OCI-M1 (cell line): ENCODE results near the gene ABLIM3.
"Not testable (repeated sequence)": the region's sequence is repeated elsewhere in the genome, so short reads cannot be mapped to it uniquely, and the experiment has no call there.

ENCODE experiments used
- DNase-seq: peaks from one replicate; lab custom pipeline; 2025; lab: John Stamatoyannopoulos, UW

The ABLIM3 gene

DNA sequence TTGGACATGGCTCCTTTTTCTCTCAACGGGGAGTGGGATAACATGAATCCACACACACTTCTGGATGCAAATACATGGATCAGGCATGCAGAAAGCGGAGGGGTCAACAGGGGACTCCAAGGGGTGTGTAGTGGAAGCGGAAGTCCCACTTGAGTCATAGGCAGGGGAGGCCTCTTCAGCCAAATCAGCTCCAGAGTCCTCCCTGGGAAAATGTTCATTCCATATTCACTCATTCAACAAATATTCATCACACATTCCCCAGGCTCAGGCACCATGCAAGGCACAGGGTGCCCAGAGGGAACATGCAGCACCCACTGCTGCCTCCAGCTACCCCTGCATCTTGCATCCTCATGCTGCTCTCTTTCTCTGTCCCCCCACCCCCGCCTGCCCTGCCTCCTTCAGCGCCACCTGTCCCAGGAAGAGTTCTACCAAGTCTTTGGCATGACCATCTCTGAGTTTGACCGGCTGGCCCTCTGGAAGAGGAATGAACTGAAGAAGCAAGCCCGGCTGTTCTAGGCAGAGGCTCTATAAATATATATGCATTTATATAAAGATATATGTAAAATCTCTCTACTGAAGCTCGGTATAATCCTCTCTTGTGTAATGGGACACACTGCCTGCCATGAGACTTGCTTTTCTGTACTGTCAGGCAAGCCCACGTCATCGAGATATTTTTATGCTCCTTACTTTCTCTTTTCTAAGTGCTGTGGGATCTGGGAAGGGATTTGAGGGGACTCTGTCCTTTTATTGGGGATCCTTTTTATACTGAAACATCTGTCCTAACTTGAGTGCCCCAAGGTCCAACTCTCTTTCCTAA, 116.8 kb downstream of the ABLIM3 start:
- no peak for DNase-seq

DNA sequence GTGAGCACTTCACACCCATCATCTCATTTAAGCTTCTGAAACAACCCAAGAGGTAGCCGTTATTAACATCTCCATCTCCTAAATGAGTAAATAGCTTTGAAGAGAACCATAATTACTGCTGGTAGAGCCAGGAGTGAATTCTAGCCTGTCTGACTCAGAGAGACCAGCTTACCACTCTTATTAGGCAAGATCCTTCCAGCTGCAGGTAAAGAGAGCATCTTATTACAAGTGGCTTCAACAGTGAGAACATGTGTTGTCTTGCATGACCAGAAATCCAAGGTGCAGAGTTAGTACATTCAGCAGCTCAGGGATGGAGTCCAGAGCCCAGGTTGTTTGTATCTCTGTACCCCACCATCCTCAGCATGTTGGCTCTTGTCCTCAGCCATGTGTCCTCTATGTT, 119.5 kb downstream of the ABLIM3 start:
- no peak for DNase-seq

DNA sequence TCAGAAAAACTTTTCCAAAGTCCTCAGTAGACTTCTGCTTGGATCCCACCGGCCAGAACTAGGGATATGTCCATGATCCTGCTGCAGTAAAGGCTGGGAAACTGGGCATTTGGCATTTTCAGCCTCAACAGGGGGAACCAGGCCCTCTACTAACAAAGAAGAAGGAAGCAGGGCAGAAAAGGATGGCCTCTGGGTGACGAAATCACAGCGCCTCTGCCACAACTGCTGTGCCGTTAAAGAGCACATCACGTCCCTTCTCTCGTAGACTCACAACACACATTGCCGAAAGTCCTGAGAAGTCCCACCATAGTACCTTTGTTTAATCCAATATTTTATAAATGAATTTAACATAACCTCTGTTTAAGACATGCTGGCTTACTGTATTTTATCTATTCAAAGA, 120.0 kb downstream of the ABLIM3 start:
- no peak for DNase-seq

DNA sequence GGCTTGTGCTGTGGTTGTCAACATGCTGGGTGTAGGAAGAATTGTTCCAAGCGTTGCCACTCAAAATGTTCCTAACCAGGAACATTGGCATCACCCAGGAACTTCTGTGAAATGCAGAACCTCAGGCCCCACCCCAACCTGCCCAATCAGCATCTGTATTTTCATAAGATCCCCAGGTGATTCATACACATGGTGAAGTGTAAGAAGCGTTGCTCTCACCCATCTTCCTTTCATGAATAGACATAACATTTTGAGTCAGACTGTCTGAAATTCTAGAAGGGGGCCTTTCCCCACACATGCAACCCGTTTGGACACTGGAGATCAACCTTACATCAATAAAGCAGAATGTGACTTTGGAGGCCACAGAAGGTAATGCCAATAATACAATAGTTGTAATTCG, 121.0 kb downstream of the ABLIM3 start:
- no peak for DNase-seq

DNA sequence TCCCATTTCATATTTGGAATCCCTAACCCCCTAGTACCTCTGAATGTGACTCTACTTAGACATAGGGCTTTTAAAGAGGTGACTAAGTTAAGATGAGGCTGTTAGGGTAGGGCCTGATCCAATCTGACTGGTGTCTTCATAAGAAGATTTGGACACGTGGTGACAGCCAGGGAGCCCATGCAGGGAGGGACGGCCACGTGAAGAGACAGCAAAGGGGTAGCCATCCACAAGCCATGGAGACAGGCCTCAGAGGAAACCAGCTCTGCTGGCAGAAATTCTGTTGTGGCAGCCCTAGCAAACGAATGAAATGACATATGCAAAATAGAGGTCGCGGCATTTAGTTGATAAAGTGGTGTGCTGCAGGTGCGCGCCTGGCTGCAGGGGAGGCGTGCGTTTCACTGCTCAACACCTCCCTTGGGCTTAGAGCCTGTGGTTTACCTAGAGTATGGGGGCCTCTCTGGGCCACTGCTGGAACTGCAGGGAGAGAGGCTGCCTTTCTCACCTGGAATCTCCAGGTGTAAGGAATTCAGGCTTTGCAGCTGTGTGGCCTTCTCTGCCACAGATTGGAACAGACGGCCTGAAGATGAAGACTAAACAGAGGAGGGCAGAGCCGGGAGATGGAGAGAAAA, 123.3 kb downstream of the ABLIM3 start:
- DNase-seq = no peak

DNA sequence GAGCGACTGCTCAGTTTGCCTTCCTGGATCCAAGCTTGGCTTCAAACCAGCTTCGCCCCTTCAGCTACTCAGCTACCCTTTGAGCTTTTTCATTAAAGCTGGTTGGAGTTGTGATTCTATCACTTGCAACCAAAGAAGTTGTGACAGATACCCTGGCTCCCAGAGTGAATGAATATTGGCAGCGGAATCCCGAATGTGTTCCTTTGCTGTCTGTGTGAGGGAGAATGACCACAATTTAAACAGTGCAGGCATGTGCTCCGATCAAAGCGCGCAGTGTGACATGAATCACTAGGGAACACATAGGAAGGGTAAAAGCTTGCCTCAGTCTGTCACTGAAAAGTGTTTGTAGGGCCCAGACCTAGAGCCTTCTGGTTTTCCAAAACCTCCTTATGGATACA, 123.8 kb downstream of the ABLIM3 start:
- no peak for DNase-seq

DNA sequence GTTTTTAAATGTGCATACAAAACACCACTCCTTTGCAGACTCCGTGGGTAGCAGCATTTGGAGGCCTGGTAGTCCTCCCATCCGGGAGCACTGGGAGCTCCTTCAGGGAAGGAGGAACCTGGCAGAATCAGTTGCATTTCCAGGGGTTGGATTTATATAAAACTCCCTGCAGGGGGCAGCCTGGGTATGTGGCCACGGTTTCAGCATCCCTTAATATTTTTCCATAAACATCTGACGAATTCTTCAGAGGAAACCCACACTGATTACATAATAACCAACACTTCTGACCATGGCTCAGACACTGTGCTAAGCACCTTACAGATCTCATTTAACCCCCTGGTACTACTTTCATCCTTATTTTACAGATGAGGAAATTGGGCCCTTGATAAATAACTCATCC, 124.3 kb downstream of the ABLIM3 start:
- DNase-seq = peak; percentile 37

DNA sequence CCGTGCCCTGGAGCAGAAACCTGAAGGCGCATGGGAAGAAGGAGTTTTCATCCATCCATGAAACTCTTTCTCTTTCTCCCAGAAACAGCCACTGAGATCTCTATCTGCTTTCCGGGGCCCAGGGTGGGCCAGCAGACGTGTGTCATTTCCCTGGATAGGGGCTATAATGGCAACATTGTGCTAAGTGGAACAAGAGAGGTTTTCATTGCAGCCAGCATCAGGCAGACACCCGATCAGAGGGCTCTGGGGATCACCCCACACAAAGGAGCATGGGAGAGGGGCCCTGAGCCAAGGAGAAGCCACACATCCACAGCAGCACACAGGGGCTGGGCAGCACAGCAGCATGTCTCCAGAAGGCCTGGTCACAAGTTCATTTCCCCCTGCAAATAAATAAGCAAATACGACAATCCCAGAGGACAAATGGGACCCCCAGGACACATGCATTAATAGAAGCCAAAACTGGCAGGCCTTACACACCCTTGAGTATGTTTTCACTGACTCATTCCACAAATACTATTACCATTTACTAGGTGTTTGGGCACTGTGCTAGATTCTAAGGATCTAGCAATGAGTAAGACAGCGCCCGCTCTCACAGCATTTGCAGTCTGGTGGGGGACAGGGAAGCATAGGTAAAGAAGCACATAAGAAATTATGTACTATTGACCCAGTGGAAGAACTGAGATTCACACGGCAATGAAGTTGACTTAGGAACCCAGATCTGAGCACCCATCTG, 126.1 kb downstream of the ABLIM3 start:
- DNase-seq = no peak

DNA sequence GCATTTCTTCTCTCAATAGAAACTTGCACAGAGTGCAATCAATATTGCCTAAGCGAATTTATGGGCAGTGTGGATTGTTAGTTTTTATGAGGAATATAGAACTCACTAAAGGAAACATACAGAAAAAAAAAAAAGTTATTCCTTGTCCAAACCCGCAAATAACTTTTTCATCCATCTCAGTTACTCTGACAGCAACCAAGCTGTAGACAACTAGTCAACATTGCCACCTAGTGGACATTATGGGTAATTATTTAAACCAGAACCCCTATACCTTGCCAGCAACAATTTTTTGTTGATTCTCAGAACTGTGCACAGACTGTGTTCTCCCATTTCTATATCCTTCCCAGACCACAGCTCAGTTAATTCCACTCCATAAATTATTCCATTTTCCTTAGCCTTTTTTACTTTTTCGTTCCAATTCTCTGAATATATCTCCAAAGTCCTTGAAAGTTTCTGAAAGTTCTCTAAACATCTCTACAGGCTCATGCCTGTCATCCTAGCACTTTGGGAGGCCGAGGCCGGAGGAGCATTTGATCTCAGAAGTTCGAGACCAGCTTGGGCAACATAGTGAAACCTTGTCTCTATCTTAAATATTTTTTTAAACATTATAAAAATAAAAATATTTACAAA, 127.8 kb downstream of the ABLIM3 start:
- DNase-seq = peak; percentile 75

DNA sequence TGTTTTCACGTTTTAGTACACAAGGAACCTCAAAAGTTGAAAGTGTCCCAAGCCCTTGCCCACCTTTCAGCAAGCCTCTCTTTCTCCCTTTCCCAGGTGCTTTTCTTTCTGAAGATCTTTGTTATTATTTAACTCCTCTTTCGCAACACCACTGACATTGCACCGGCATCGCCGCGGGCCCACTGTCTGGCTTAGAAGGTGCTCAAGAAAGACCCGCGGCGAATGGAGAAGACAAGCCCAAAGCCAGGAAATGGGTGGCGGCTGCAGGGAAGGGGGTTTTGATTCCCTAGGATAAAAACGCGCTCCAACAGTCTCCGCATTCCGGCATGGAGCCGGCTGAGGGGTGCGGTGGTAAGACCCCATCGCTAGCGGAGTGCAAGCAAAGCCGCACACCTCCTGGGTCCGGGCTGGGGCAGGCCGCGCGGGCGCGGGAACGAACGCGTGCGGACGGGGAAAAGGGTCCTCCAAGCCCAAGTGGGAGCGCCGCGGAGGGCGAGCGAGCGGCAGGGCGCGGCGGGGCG, 130.0 kb downstream of the ABLIM3 start:
- no peak for DNase-seq

DNA sequence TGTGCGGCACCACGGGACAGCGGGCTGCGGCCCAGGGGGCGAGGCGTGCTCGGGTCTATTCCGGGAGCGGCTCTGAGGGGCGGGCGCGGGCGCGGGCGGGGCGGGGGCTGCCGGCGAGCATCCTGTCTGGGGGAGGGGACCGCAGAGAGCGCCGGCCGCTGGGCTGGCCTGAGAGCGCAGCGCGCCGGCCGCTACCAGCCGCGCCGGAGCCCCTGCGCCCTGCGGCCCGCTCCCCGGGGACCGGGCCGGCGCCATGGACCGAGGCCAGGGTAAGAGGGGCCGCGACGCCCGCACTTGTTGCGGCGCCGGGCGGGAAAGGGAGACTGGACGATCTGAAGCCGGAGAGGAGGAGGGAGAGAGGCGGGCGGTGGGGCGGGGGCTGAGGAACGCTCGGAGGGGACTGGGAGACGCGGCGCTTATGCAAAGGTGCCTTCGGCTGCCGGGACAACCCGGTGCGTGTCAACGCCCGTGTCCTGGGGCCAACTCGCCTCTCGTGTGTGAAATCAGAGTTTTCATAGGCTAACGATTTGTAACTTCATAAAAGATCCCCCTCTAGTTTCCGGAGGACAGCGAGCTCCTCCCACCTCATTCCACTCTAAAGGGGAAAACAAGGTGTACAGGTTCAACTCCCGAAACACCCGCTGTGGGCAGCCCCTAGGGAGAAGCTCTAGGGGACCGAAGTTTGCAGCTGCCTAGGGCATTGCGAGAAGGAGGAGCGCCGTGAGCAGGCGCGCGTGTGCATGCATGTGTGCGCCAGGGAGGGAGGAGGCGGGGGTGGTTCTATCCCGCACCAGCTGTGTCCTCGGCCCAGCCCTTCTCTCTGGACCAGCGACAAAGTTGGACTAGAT, 130.6 kb downstream of the ABLIM3 start, which contains the start of gene AFAP1L1:
AFAP1L1 (plus strand) TSS at position 144 of the 848 bp plus-strand sequence; CDS start at position 254, 110 bp downstream.
- no peak for DNase-seq

DNA sequence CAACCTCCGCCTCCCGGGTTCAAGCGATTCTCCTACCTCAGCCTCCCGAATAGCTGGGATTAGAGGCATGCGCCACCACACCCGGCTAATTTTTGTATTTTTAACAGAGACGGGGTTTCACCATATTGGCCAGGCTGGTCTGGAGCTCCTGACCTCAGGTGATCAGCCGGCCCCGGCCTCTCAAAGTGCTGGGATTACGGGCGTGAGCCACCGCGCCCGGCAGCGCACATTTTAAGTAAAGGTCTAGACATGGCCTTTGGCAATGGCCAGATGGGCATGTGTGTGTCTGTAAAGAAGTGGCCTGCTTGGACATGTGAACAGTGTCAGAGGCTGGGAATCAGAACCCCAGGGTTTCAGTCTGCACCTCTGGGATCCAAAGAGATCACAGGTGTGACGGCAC, 131.5 kb downstream of the ABLIM3 start:
- DNase-seq = not testable (repeated sequence)

DNA sequence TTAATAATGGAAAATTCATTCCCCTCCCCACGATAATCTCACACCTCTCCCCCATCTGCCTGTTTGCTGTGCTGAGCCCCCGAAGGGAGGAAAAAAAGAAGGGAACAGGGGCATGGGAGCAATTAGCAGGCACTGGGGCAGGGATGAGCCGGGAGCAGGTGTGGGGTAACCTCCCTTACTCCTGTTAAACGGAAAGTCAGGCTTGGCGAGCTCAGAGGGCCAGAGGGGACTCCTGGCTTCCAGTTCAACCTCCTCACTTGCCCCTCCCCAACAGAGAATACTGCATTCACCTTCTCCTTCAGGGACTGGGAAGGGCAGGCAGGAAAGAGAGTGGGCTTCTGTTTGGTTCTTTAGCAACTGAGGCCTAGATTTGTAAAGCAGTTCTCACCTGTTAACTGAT, 131.9 kb downstream of the ABLIM3 start:
- DNase-seq = no peak

DNA sequence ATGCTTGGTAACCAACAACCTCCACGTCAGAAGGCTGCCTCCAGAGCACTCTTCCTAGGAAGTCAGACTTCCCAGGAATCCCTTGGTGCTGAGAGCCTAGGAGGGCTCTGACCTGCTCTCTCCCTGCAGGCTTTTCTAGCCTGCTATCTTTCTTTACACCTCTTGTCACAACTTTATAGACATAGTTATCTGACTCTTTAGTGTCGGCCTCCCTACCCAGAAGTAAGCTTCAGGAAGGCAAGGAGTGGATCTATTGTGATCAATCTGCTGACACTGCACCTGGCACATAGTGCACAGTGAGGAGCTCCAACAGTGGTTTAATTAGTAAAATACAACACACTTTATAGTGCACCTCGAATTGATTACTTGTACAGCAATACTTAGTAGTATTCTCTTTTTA, 132.7 kb downstream of the ABLIM3 start:
- DNase-seq = no peak

DNA sequence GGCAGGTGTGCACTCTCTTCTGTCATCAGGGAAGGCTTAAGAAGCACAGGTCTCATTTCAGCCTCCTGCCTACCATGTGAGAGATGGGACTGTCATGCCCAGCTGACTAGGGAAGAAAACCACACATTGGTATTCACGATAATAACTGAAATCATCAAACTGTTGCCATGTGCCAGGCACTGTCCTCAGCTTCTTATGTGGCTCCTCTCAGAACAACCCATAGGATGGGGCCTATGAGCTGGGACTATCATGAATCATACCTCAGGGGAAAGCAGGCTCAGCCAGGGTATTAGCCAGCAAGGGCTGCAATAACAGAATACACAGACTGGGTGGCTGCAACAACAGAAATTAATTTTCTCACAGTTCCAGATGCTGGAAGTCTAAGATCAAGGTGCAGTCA, 133.6 kb downstream of the ABLIM3 start:
- DNase-seq = no peak

DNA sequence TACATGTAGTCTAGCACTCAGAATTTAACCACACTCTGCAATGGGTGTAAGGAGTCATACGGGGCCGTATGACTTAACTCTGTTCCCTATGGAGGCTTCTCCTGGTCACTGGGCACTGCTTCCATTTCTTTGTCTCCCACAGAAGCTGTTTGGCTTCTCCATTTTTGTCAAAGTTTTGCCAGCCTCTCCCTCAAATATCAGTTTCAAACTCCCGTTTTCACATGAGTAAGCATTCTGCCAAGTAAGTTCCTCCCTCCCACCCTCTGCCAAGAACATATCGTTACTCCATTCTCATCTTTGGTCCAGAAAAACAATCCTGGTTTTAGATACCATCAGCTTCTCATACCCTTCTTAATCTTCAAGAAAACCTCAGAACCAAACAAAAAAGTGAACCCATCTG, 136.5 kb downstream of the ABLIM3 start:
- DNase-seq = no peak

DNA sequence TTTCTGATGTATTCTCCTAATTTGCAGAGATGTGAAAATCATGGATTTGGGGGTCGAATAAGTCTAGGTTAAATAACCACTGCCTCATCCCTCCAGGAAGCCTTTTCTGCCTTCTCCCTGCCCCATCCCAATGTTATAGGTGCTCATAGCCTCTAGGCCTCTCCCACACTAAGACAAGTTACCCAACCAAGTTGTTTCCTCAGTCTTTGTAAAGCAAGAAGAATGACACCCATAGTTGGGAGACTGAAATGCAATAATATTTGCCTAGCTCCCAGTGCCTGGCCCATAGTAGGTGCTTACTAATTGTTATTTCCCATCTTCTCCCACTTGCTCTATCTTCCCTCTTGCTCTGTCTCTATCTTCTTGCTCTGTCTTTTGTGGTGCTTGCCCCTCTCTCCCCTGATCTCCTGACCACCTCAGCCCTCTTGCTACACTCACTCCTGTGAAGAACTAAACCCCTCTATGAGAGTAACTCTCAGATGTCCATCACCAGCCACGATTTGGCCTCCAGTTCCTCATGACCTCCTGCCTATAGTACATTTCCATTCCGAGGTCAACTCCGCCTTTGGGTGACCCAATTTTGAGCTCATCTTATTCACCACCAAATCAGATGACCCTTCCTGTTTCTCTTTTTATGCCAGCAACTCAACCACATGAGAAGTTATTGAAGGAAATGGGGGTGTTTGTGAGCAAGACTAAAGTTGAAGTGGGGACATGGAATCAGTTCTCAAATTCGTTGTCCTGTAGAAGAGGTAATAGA, 137.3 kb downstream of the ABLIM3 start:
- DNase-seq = no peak

DNA sequence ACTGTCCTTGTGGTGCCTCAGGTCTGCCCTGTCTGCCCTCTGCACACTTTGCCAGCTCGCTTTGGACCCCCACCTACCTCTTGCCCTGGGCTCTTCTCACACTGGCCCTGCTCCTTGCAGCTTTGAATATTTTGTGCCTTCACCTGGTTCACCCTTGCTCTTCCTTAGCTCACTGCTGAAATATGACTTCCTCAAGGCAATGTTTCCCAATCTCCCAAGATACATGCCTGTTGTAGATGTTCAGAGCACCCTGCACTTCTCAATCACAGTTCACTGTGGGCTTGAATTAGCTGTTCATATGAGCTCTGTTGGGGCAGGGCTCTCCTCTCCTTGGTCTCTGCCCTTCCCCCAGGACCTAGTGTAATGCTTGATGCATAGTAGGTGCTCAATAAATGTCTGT, 138.4 kb downstream of the ABLIM3 start:
- DNase-seq = no peak

DNA sequence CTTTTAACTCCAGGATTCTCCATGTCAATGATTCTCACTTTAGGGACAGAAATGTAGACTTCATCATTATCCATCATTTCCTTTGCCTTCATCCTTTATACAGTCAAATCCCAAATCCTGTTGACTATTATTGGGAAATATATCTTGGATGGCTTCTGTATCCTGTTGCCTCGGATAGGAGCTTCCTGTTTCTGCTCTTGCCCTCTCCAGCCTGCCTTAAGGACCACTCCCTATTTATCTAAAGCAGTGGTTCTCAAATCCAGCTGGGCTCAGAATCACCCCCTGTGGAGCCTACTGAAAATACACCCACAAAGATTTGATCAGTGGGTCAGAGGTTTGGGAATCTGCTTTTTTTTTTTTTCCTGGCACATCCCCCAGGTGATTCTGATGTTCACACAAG, 138.8 kb downstream of the ABLIM3 start:
- DNase-seq = no peak

DNA sequence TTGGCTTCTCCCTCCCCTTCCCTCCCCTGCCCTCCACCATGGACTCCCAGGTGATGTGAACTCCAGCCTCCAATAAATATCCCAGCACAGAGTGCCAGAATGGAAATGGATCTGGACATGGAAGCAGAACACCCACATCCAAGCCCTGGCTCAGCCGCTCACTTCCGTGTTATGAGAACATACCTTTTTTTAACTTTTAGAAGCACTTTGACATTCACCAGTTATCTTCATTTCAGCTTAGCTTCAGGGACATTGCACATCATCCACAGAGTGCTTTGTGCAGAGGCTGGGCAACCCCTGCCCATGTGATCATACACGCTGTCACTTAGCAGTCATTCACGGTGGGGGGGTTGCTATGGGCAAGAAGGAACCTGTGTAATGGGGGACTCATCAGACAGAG, 139.5 kb downstream of the ABLIM3 start:
- no peak for DNase-seq
